K562 (cell line): ENCODE results near the gene VEGFA.

ENCODE experiments used
- POLR2AphosphoS2 ChIP-seq: IDR thresholded peaks from 2 replicates; pipeline ENCODE4 v1.6.1; 2012; ENCODE audit warnings: low read length, improper control_type of control experiment
- TEAD4 ChIP-seq, 2 experiments: sonication (generic) in 1 of 2; formaldehyde crosslinking in 1 of 2; IDR thresholded peaks; 2 replicates each; pipeline versions ENCODE4 v1.6.1 to v1.8.0; 2012 to 2022; ENCODE audit warnings: borderline replicate concordance in 1 of 2, inconsistent platforms in 1 of 2, low read length in 1 of 2, mild to moderate bottlenecking in 1 of 2, missing genetic modification reagents in 1 of 2
- WHSC1 ChIP-seq: IDR thresholded peaks from one replicate; pipeline ENCODE4 v1.6.1; 2012; ENCODE audit warnings: low read length, control low read depth, inconsistent platforms
- TF ChIP-seq, protein P1 (sequence below), 3 experiments: IDR thresholded peaks in 2 of 3; conservative IDR thresholded peaks in 1 of 3; 2 replicates each; pipeline ENCODE4 v1.5.1; 2011 to 2012; ENCODE audit warnings: low read length in 3 of 3, mild to moderate bottlenecking in 3 of 3, control low read depth in 2 of 3, improper control_type of control experiment in 1 of 3, inconsistent platforms in 1 of 3, low read depth in 1 of 3, mixed read lengths in 1 of 3, moderate library complexity in 1 of 3; ENCODE audit not compliant: insufficient read depth in 2 of 3
- TF ChIP-seq, protein P2 (sequence below): sonication (generic); formaldehyde crosslinking; IDR thresholded peaks from 2 replicates; pipeline ENCODE4 v1.5.0; 2020; ENCODE audit warnings: missing genetic modification reagents

DNA sequence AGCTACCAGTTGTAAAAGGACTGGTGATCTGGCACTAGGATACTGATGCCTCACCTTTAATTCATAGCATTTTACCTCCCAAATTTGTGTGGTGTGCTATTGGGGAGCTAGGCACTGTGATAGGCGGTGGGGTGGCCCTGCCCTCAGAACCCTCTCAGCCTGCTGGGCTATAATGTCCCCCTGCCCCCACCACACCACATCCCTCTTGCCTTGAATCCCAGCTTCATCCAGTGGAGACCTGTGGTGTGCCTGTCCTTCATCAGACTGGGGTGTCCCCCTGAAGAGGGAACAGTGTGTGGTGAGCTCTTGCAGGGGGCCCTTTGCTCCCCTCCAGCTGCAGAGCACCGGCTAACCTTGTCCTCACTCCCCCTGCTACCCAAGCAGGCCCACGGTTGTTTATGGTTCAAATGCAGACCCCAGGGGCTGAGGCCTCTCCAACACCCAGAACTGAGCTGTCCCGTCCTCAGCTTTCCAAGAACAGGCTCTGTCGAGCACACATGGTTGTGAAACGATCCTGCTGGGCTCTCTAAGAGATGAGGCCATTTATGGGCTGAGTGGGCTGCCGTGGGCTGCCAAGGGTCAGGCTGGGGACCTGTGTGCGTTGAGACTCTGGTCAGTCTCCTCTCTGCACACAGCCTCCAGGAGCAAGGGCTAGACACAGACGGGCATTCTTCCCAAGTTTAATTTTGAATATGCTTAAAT lies 26.9 kb upstream of the VEGFA start:
- no peak for TF ChIP-seq POLR2AphosphoS2
- TF ChIP-seq WHSC1, result no peak
- TF ChIP-seq, protein P1, sequence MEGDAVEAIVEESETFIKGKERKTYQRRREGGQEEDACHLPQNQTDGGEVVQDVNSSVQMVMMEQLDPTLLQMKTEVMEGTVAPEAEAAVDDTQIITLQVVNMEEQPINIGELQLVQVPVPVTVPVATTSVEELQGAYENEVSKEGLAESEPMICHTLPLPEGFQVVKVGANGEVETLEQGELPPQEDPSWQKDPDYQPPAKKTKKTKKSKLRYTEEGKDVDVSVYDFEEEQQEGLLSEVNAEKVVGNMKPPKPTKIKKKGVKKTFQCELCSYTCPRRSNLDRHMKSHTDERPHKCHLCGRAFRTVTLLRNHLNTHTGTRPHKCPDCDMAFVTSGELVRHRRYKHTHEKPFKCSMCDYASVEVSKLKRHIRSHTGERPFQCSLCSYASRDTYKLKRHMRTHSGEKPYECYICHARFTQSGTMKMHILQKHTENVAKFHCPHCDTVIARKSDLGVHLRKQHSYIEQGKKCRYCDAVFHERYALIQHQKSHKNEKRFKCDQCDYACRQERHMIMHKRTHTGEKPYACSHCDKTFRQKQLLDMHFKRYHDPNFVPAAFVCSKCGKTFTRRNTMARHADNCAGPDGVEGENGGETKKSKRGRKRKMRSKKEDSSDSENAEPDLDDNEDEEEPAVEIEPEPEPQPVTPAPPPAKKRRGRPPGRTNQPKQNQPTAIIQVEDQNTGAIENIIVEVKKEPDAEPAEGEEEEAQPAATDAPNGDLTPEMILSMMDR (IDR thresholded peaks at IDR 0.05 in 2 of 3, conservative IDR thresholded peaks at IDR 0.05 in 1 of 3; ENCODE audit: insufficient read depth in 2 of 3, low read depth in 1 of 3, low read length in 3 of 3), result no peak
- TF ChIP-seq, protein P2, sequence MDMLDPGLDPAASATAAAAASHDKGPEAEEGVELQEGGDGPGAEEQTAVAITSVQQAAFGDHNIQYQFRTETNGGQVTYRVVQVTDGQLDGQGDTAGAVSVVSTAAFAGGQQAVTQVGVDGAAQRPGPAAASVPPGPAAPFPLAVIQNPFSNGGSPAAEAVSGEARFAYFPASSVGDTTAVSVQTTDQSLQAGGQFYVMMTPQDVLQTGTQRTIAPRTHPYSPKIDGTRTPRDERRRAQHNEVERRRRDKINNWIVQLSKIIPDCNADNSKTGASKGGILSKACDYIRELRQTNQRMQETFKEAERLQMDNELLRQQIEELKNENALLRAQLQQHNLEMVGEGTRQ, result no peak
- TF ChIP-seq TEAD4 (IDR thresholded peaks at IDR 0.05; ENCODE audit: low read length), result no peak
- TF ChIP-seq TEAD4 (CRISPR knock-in tag; IDR thresholded peaks at IDR 0.05; ENCODE audit: borderline replicate concordance), result no peak
